HepG2 (cell line): ENCODE data around the gene ARMC2. TPM values are rescaled to one million over a fixed set of nuclear protein-coding genes. Genes with fewer than 3 reads are reported as not detected.

Source experiments
- ATAC-seq: fragments of 200-7000 bp; cut with Tn5 transposase; 3 replicates; pipeline ENCODE4 v1.9.1; 2020; ENCODE audit warnings: mild to moderate bottlenecking, moderate library complexity
- BruUV-seq: library from RNA; stranded (reverse); fragments of 400-500 nt; replicated peaks from 2 replicates; lab custom pipeline; 2021; lab: Mats Ljungman, UMichigan
- CTCF ChIA-PET: fragments of 300-600 bp; formaldehyde crosslinking; extraction: SDS; loops from one replicate; lab custom pipeline; 2021; ENCODE audit warnings: low total read pairs, inconsistent platforms, low intra/inter-chr PET ratio; lab: Yijun Ruan, JAX
- POLR2A ChIA-PET: fragments of 350-600 bp; sonication (Branson Sonifier 250); formaldehyde crosslinking; loops from one replicate; lab custom pipeline; 2020; ENCODE audit warnings: antibody characterized with exemption, inconsistent platforms; lab: Yijun Ruan, JAX
- DNase-seq: peaks from one replicate; pipeline ENCODE4 v3.0.0-alpha.2; 2015; ENCODE audit warnings: low spot score
- FAIRE-seq: peaks from 3 replicates; lab custom pipeline; 2011; peaks lifted over from hg19 to GRCh38; lab: Jason Lieb, UNC
- H2AFZ ChIP-seq: one replicate; pipeline ENCODE4 v1.6.1; 2011; ENCODE audit warnings: low read length, inconsistent platforms
- H3K27ac ChIP-seq: fragments of 300-600 bp; 3 replicates; pipeline ENCODE4 v1.8.0; 2011; ENCODE audit warnings: mixed run types, mild to moderate bottlenecking, mixed read lengths, low read length, inconsistent platforms; ENCODE audit not compliant: insufficient read depth; ENCODE audit errors: extremely low read length
- H3K27me3 ChIP-seq, 2 experiments: fragments of 200-600 bp in 1 of 2; 2 replicates in 1 of 2; 3 replicates in 1 of 2; pipeline versions ENCODE4 v1.6.0 to v1.8.0; 2011; ENCODE audit warnings: low read length in 2 of 2, mild to moderate bottlenecking in 2 of 2, moderate library complexity in 2 of 2, inconsistent platforms in 1 of 2; ENCODE audit not compliant: insufficient read depth in 2 of 2, control insufficient read depth in 1 of 2
- H3K36me3 ChIP-seq, 2 experiments: fragments of 200-600 bp in 1 of 2; replicated peaks in 1 of 2; 2 replicates in 1 of 2; 3 replicates in 1 of 2; pipeline versions ENCODE4 v1.5.1 to v1.8.0; 2011; ENCODE audit warnings: low read length in 2 of 2, inconsistent platforms in 1 of 2; ENCODE audit not compliant: insufficient read depth in 2 of 2, control insufficient read depth in 1 of 2
- H3K4me1 ChIP-seq: 2 replicates; pipeline ENCODE4 v1.5.1; 2012; ENCODE audit warnings: low read length, inconsistent platforms; ENCODE audit not compliant: insufficient read depth
- H3K4me2 ChIP-seq: 2 replicates; pipeline ENCODE4 v1.6.0; 2011; ENCODE audit warnings: low read depth, low read length, inconsistent platforms
- H3K4me3 ChIP-seq, 3 experiments: fragments of 200-600 bp in 1 of 3; sonication (generic), shearing (Covaris generic) in 1 of 3; replicated peaks in 1 of 3; 2 replicates each; pipeline ENCODE4 v1.5.1; 2011 to 2016; ENCODE audit warnings: low read length in 3 of 3, inconsistent platforms in 2 of 3, low read depth in 2 of 3, mild to moderate bottlenecking in 2 of 3, control low read depth in 1 of 3, mixed read lengths in 1 of 3; ENCODE audit not compliant: insufficient read depth in 1 of 3
- H3K79me2 ChIP-seq: one replicate; pipeline ENCODE4 v1.6.1; 2011; ENCODE audit warnings: low read length, inconsistent platforms; ENCODE audit not compliant: insufficient read depth
- H3K9ac ChIP-seq: 2 replicates; pipeline ENCODE4 v1.6.0; 2011; ENCODE audit warnings: mild to moderate bottlenecking, low read depth, low read length, inconsistent platforms; ENCODE audit not compliant: insufficient read depth
- H3K9me3 ChIP-seq: 2 replicates; pipeline ENCODE4 v1.5.1; 2012; ENCODE audit warnings: mild to moderate bottlenecking, low read length
- H4K20me1 ChIP-seq: 2 replicates; pipeline ENCODE4 v1.6.0; 2011; ENCODE audit warnings: inconsistent platforms, mild to moderate bottlenecking, low read length, moderate library complexity; ENCODE audit not compliant: insufficient read depth
- CHD2 ChIP-seq: IDR thresholded peaks from 2 replicates; pipeline ENCODE4 v1.6.1; 2011; ENCODE audit warnings: low read depth, low read length, improper control_type of control experiment
- MAFF ChIP-seq: IDR thresholded peaks from 2 replicates; pipeline ENCODE4 v1.6.1; 2011; ENCODE audit warnings: low read depth, low read length, improper control_type of control experiment
- MAFK ChIP-seq, 2 experiments: IDR thresholded peaks in 1 of 2; conservative IDR thresholded peaks in 1 of 2; 2 replicates each; pipeline ENCODE4 v1.6.1; 2011; ENCODE audit warnings: improper control_type of control experiment in 2 of 2, low read length in 2 of 2
- PHB2 ChIP-seq: fragments of 450-650 bp; IDR thresholded peaks from 2 replicates; pipeline ENCODE4 v1.6.1; 2018; ENCODE audit not compliant: partially characterized antibody
- RBM22 ChIP-seq: fragments of 200-400 bp; formaldehyde crosslinking; optimal IDR thresholded peaks from 2 replicates; pipeline ENCODE3; 2017; ENCODE audit warnings: mild to moderate bottlenecking, low read length, moderate library complexity
- ZNF672 ChIP-seq: sonication (generic); formaldehyde crosslinking; IDR thresholded peaks from 2 replicates; pipeline ENCODE4 v1.8.1; 2022; ENCODE audit warnings: missing genetic modification reagents
- ZNF773 ChIP-seq: sonication (generic); formaldehyde crosslinking; IDR thresholded peaks from 2 replicates; pipeline ENCODE4 v1.4.0; 2020; ENCODE audit warnings: missing genetic modification reagents, borderline replicate concordance
- ZSCAN29 ChIP-seq: sonication (generic); formaldehyde crosslinking; conservative IDR thresholded peaks from 2 replicates; pipeline ENCODE4 v1.4.0; 2020; ENCODE audit warnings: mild to moderate bottlenecking, missing genetic modification reagents
- WGBS: methylation state at CpG from one replicate; pipeline ENCODE4 v1.1.6; 2017; ENCODE audit warnings: low lambda C conversion rate; 5-methylcytosine and 5-hydroxymethylcytosine counted together
- in situ Hi-C: cut with HindIII; loops from 2 replicates; pipeline ENCODE4 v1.10.0; 2017; ENCODE audit warnings: low pct_unique_long_range_greater_than_20kb; ENCODE audit not compliant: extremely low pct_ligation_motif_present
- intact Hi-C: fragments of 100-400 bp; cut with micrococcal nuclease; formaldehyde crosslinking; loops from one replicate; pipeline ENCODE4 v1.10.0; 2022; ENCODE audit not compliant: unreplicated experiment
- polyA plus RNA-seq, 8 experiments: library from polyadenylated mRNA; depleted of rRNA in 3 of 8; stranded (reverse) in 7 of 8; unstranded in 1 of 8; fragments of >200 nt; fragmentation: Illumina TruSeq in 4 of 8; extraction: Trizol in 4 of 8; gene quantifications; 2 replicates each; pipeline versions ENCODE4 v1.2.1 to v1.2.3, GENCODE V29; 2011 to 2016; ENCODE audit warnings: low read depth in 4 of 8, missing spikeins in 1 of 8, mixed read lengths in 1 of 8; ENCODE audit not compliant: insufficient read depth in 1 of 8
- total RNA-seq, 5 experiments: library from RNA; depleted of rRNA; stranded (reverse); fragments of >200 nt; fragmentation: Illumina TruSeq; extraction: Trizol; gene quantifications; 2 replicates each; pipeline ENCODE4 v1.2.3, GENCODE V29; 2016; ENCODE audit warnings: low read depth in 1 of 5
- TF ChIP-seq, protein P1 (sequence below): sonication (generic); formaldehyde crosslinking; IDR thresholded peaks from 2 replicates; pipeline ENCODE4 v1.4.0; 2020; ENCODE audit warnings: missing genetic modification reagents
- TF ChIP-seq, protein P2 (sequence below): IDR thresholded peaks from 2 replicates; pipeline ENCODE4 v1.6.1; 2016; ENCODE audit warnings: missing compliant biosample characterization, missing genetic modification reagents, borderline replicate concordance

ARMC2 gene
- total and polyA plus RNA-seq, 2 of the 13 experiments (the other 11 are each of a cell fraction or from before 2014, with no cell fraction given), result 1.4 to 3.2 TPM

DNA sequence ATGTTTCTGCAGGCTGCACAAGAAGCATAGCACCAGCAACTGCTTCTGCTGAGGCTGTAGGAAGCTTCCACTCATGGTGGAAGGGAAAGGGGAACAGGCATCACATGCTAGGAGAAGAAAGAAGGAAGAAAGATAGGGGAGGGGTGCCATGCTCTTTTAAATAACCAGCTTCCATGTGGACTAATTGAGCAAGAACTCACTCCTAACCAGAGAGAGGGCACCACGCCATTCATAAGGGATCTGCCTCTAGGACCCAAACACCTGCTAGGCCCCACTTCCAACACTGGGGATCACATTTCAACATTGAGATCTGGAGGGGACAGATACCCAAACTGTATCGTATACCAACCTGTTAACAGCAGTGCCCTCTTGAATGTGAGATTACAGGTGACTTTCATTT lies 46.9 kb upstream of the ARMC2 start:
- TF ChIP-seq, protein P1, sequence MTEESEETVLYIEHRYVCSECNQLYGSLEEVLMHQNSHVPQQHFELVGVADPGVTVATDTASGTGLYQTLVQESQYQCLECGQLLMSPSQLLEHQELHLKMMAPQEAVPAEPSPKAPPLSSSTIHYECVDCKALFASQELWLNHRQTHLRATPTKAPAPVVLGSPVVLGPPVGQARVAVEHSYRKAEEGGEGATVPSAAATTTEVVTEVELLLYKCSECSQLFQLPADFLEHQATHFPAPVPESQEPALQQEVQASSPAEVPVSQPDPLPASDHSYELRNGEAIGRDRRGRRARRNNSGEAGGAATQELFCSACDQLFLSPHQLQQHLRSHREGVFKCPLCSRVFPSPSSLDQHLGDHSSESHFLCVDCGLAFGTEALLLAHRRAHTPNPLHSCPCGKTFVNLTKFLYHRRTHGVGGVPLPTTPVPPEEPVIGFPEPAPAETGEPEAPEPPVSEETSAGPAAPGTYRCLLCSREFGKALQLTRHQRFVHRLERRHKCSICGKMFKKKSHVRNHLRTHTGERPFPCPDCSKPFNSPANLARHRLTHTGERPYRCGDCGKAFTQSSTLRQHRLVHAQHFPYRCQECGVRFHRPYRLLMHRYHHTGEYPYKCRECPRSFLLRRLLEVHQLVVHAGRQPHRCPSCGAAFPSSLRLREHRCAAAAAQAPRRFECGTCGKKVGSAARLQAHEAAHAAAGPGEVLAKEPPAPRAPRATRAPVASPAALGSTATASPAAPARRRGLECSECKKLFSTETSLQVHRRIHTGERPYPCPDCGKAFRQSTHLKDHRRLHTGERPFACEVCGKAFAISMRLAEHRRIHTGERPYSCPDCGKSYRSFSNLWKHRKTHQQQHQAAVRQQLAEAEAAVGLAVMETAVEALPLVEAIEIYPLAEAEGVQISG (CRISPR knock-in tag), result no peak
- TF ChIP-seq ZSCAN29, result no peak
- TF ChIP-seq PHB2, result no peak
- Histone ChIP-seq H3K27me3 (peaks cover 0 to 13% of the 10 kb centered on the region in 2 experiments; a peak in 2 of 5 replicates), H3K9me3 (no peaks in the 10 kb centered on the region), H3K79me2 (no peaks in the 10 kb centered on the region), H3K4me3 (no peak overlapping the region), H2AFZ (no peak overlapping the region), H3K36me3 (no peaks in the 10 kb centered on the region), H3K4me2 (no peak overlapping the region), H4K20me1 (no peaks in the 10 kb centered on the region), H3K9ac (no peak overlapping the region), H3K27ac (no peak overlapping the region), H3K4me1 (peaks cover 54% of the 10 kb centered on the region)
- in situ Hi-C loops (no loop called here), intact Hi-C loops (no loop called here)
- ChIA-PET POLR2A (no interaction called here), CTCF (no interaction called here)
- no TSS peak for BruUV-seq
- 57% methylated on average over 2 of the region's 2 CpGs for WGBS
- ATAC-seq (no peak), FAIRE-seq (no peak), DNase-seq (no peak)

DNA sequence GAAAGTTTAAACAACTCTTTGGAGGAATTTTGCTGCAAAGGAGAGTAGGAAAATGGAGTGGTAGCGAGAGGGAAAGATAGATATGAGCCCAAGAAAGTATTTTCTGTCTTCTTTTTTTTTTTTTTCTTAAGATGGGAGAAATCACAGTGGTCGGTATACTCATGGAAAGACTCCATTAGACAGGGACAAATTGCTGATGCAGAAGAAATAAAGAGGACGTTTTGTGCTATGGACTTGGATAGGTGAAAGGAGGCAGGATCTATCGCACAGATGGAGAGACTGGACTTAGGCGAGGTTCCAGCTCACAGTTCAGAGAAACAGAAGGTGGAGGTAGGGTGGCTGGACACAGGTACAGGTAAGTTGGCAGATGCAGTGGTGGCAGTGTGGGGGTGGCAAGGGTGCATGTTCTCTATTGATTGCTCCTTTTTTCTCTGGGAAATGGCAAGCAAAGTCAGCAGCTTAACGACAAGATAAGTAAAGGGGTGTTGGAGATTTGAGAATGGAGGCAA lies 44.2 kb upstream of the ARMC2 start:
- ATAC-seq (no peak), FAIRE-seq (no peak), DNase-seq (no peak)
- H2AFZ ChIP-seq, result no peak overlapping the region
- WGBS, result 31% methylated on average over 6 of the region's 6 CpGs
- H3K4me2 ChIP-seq, result no peak overlapping the region
- intact Hi-C loops, result no loop called here
- no peak for TF ChIP-seq ZNF773 (CRISPR knock-in tag)
- TF ChIP-seq CHD2, result no peak
- TF ChIP-seq MAFK (conservative IDR thresholded peaks at IDR 0.05 in 1 of 2, IDR thresholded peaks at IDR 0.05 in 1 of 2; ENCODE audit: low read length in 2 of 2), result peak; percentile 28 to 64; a peak in 2 of 4 replicates
- no peak for TF ChIP-seq RBM22
- TF ChIP-seq ZNF672 (CRISPR knock-in tag), result no peak
- peak; percentile 37; the same call in 1 of the 2 replicates for TF ChIP-seq MAFF
- TF ChIP-seq, protein P2, sequence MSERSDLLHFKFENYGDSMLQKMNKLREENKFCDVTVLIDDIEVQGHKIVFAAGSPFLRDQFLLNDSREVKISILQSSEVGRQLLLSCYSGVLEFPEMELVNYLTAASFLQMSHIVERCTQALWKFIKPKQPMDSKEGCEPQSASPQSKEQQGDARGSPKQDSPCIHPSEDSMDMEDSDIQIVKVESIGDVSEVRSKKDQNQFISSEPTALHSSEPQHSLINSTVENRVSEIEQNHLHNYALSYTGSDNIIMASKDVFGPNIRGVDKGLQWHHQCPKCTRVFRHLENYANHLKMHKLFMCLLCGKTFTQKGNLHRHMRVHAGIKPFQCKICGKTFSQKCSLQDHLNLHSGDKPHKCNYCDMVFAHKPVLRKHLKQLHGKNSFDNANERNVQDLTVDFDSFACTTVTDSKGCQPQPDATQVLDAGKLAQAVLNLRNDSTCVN, result no peak
- H3K4me3 ChIP-seq, result no peak overlapping the region
- no peak overlapping the region for H3K27ac ChIP-seq
- no TSS peak for BruUV-seq
- no peaks in the 10 kb centered on the region for H3K36me3 ChIP-seq
- POLR2A ChIA-PET, result no interaction called here
- peaks cover 28% of the 10 kb centered on the region for H3K4me1 ChIP-seq
- no peaks in the 10 kb centered on the region for H4K20me1 ChIP-seq
- H3K9me3 ChIP-seq, result no peaks in the 10 kb centered on the region
- no peak overlapping the region for H3K9ac ChIP-seq
- CTCF ChIA-PET, result no interaction called here
- in situ Hi-C loops, result no loop called here
- no peaks in the 10 kb centered on the region for H3K79me2 ChIP-seq
- H3K27me3 ChIP-seq, result peaks cover 0 to 13% of the 10 kb centered on the region in 2 experiments; a peak in 2 of 5 replicates
